Measurements from ENCODE around the gene EEF1A2.

Gene EEF1A2

DNA sequence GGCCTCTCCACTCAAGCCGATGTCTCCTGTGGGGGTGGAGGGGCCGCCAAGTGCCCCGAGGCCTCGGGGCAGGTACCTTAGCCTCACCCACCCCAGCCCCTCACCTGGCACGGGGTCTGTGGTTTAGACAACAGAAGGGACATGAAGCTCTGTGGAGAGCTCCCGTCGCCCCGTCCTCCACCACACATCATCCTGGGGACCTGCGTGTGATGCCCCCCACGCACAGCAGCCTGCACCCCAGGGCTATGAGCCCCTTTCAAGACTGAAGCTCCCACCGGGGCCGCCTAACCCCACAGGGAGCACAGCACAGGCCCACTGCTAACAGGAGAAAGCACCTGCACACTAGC is 34.6 kb downstream of the EEF1A2 start:
- ChIA-PET CTCF (interaction anchor here (1.6 to 2.2 kb wide), 2 partner anchors 10 to 18 kb away, joined by 4 to 6 read pairs; no protein-coding TSS in a partner anchor), POLR2A (no interaction called here)
- no peak overlapping the region for H3K27ac ChIP-seq (ENCODE audit: insufficient read depth in 1 of 2, low read depth in 1 of 2, low read length in 2 of 2, poor library complexity in 1 of 2, severe bottlenecking in 2 of 2)
- peaks cover 0 to 84% (median 10%) of the 10 kb centered on the region in 5 experiments for H3K27me3 ChIP-seq (replicated peaks in 2 of 5; ENCODE audit: control insufficient read depth in 4 of 5, insufficient read depth in 5 of 5, low read length in 4 of 5)
- H3K9me3 ChIP-seq (ENCODE audit: control extremely low read depth in 1 of 5, control insufficient read depth in 4 of 5, insufficient read depth in 2 of 5, low read depth in 1 of 5, low read length in 4 of 5), result no peaks in the 10 kb centered on the region
- no peak overlapping the region for H3K4me3 ChIP-seq (ENCODE audit: control insufficient read depth in 1 of 7, extremely low read depth in 1 of 7, insufficient read depth in 4 of 7, low read depth in 2 of 7, low read length in 6 of 7)
- no peak for DNase-seq
- no peaks in the 10 kb centered on the region for H3K4me1 ChIP-seq (ENCODE audit: control extremely low read depth in 1 of 4, control insufficient read depth in 4 of 4, insufficient read depth in 4 of 4, low read length in 3 of 4)
- H3K36me3 ChIP-seq (ENCODE audit: control insufficient read depth in 4 of 4, insufficient read depth in 4 of 4, low read length in 3 of 4), result no peaks in the 10 kb centered on the region
- WGBS (ENCODE audit: insufficient coverage), result 86% methylated on average over 8 of the region's 12 CpGs

GRCh38 chr20:63463400-63464288 is 35.2 kb downstream of the EEF1A2 start:
- no peak overlapping the region for H3K27ac ChIP-seq (ENCODE audit: insufficient read depth in 1 of 2, low read depth in 1 of 2, low read length in 2 of 2, poor library complexity in 1 of 2, severe bottlenecking in 2 of 2)
- whole genome bisulfite sequencing (ENCODE audit: insufficient coverage), result 79% methylated on average over 19 of the region's 22 CpGs
- peaks cover 0 to 77% (median 8%) of the 10 kb centered on the region in 5 experiments for H3K27me3 ChIP-seq (replicated peaks in 2 of 5; ENCODE audit: control insufficient read depth in 4 of 5, insufficient read depth in 5 of 5, low read length in 4 of 5)
- DNase-seq, result no peak
- no peaks in the 10 kb centered on the region for H3K9me3 ChIP-seq (ENCODE audit: control extremely low read depth in 1 of 5, control insufficient read depth in 4 of 5, insufficient read depth in 2 of 5, low read depth in 1 of 5, low read length in 4 of 5)
- ChIA-PET CTCF (interaction anchor here (0.7 to 2.2 kb wide), 3 partner anchors 11 to 73 kb away, joined by 3 to 6 read pairs (median 4); no protein-coding TSS in a partner anchor), POLR2A (interaction anchor here (0.6 kb wide), 1 partner anchor 432 kb away, joined by 3 read pairs; no protein-coding TSS in a partner anchor)
- H3K4me1 ChIP-seq (ENCODE audit: control extremely low read depth in 1 of 4, control insufficient read depth in 4 of 4, insufficient read depth in 4 of 4, low read length in 3 of 4), result no peaks in the 10 kb centered on the region
- no peaks in the 10 kb centered on the region for H3K36me3 ChIP-seq (ENCODE audit: control insufficient read depth in 4 of 4, insufficient read depth in 4 of 4, low read length in 3 of 4)
- no peak overlapping the region for H3K4me3 ChIP-seq (ENCODE audit: control insufficient read depth in 1 of 7, extremely low read depth in 1 of 7, insufficient read depth in 4 of 7, low read depth in 2 of 7, low read length in 6 of 7)

- H3K9me3 ChIP-seq (ENCODE audit: control extremely low read depth in 1 of 5, control insufficient read depth in 4 of 5, insufficient read depth in 2 of 5, low read depth in 1 of 5, low read length in 4 of 5), result no peaks in the 10 kb centered on the region
- peaks cover 0 to 10% (median 9%) of the 10 kb centered on the region in 4 experiments for H3K4me1 ChIP-seq (ENCODE audit: control extremely low read depth in 1 of 4, control insufficient read depth in 4 of 4, insufficient read depth in 4 of 4, low read length in 3 of 4)
- H3K36me3 ChIP-seq (ENCODE audit: control insufficient read depth in 4 of 4, insufficient read depth in 4 of 4, low read length in 3 of 4), result no peaks in the 10 kb centered on the region
- H3K4me3 ChIP-seq (ENCODE audit: control insufficient read depth in 1 of 7, extremely low read depth in 1 of 7, insufficient read depth in 4 of 7, low read depth in 2 of 7, low read length in 6 of 7), result no peak overlapping the region
- WGBS (ENCODE audit: insufficient coverage), result 67% methylated on average over 1 of the region's 2 CpGs
- no peak for DNase-seq
- H3K27ac ChIP-seq (ENCODE audit: insufficient read depth in 1 of 2, low read depth in 1 of 2, low read length in 2 of 2, poor library complexity in 1 of 2, severe bottlenecking in 2 of 2), result no peak overlapping the region
- CTCF ChIA-PET, result no interaction called here
- H3K27me3 ChIP-seq (replicated peaks in 2 of 5; ENCODE audit: control insufficient read depth in 4 of 5, insufficient read depth in 5 of 5, low read length in 4 of 5), result peaks cover 0 to 64% (median 7%) of the 10 kb centered on the region in 5 experiments
- POLR2A ChIA-PET, result no interaction called here
Observed at GRCh38 chr20:63462244-63462643, 36.6 kb downstream of the EEF1A2 start.

DNA sequence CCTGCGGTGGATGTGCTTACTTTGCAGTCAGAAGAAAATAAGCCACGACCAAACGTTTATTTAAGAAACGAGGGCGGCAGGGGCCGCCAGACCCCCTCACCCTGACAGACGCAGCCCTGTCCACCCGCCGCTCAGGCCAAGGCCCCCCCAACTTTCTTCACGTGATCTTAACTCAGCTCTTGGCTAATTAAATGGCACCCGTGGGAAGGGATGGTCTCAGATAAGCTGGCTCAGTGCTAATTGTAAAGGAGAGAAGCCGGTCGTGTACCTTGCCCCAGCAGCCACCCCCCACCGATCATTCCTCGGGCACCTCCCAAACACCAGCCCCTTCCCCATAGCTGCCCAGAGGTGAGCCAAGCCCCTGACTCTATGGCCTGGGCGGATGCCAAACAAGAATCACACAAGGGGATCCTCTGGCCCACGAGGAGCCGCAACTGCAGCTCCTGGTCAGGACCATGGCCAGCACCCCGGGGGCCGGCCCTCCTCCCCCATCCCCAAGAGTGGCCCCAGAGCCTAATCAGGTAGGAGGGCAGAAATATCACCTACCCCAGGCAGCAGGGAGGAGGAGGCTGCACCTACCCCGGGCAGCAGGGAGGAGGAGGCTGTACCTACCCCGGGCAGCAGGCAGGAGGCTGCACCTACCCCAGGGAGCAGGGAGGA is 37.6 kb downstream of the EEF1A2 start:
- ChIA-PET POLR2A (no interaction called here), CTCF (no interaction called here)
- peaks cover 0 to 54% (median 5%) of the 10 kb centered on the region in 5 experiments for H3K27me3 ChIP-seq (replicated peaks in 2 of 5; ENCODE audit: control insufficient read depth in 4 of 5, insufficient read depth in 5 of 5, low read length in 4 of 5)
- no peak overlapping the region for H3K4me3 ChIP-seq (ENCODE audit: control insufficient read depth in 1 of 7, extremely low read depth in 1 of 7, insufficient read depth in 4 of 7, low read depth in 2 of 7, low read length in 6 of 7)
- no peak overlapping the region for H3K27ac ChIP-seq (ENCODE audit: insufficient read depth in 1 of 2, low read depth in 1 of 2, low read length in 2 of 2, poor library complexity in 1 of 2, severe bottlenecking in 2 of 2)
- peak in 2 of 3 donors; percentile 55 to 59 for DNase-seq
- no peaks in the 10 kb centered on the region for H3K9me3 ChIP-seq (ENCODE audit: control extremely low read depth in 1 of 5, control insufficient read depth in 4 of 5, insufficient read depth in 2 of 5, low read depth in 1 of 5, low read length in 4 of 5)
- H3K36me3 ChIP-seq (ENCODE audit: control insufficient read depth in 4 of 4, insufficient read depth in 4 of 4, low read length in 3 of 4), result no peaks in the 10 kb centered on the region
- 57% methylated on average over 18 of the region's 22 CpGs for WGBS (ENCODE audit: insufficient coverage)
- H3K4me1 ChIP-seq (ENCODE audit: control extremely low read depth in 1 of 4, control insufficient read depth in 4 of 4, insufficient read depth in 4 of 4, low read length in 3 of 4), result peaks cover 0 to 16% (median 14%) of the 10 kb centered on the region in 4 experiments

GRCh38 chr20:63459070-63459380 is 39.9 kb downstream of the EEF1A2 start:
- Histone ChIP-seq H3K4me1 (ENCODE audit: control extremely low read depth in 1 of 4, control insufficient read depth in 4 of 4, insufficient read depth in 4 of 4, low read length in 3 of 4) (peaks cover 0 to 32% (median 31%) of the 10 kb centered on the region in 4 experiments), H3K36me3 (ENCODE audit: control insufficient read depth in 4 of 4, insufficient read depth in 4 of 4, low read length in 3 of 4) (no peaks in the 10 kb centered on the region), H3K27me3 (replicated peaks in 2 of 5; ENCODE audit: control insufficient read depth in 4 of 5, insufficient read depth in 5 of 5, low read length in 4 of 5) (peaks cover 0 to 43% (median 5%) of the 10 kb centered on the region in 5 experiments), H3K27ac (ENCODE audit: insufficient read depth in 1 of 2, low read depth in 1 of 2, low read length in 2 of 2, poor library complexity in 1 of 2, severe bottlenecking in 2 of 2) (no peak overlapping the region), H3K4me3 (ENCODE audit: control insufficient read depth in 1 of 7, extremely low read depth in 1 of 7, insufficient read depth in 4 of 7, low read depth in 2 of 7, low read length in 6 of 7) (no peak overlapping the region), H3K9me3 (ENCODE audit: control extremely low read depth in 1 of 5, control insufficient read depth in 4 of 5, insufficient read depth in 2 of 5, low read depth in 1 of 5, low read length in 4 of 5) (no peaks in the 10 kb centered on the region)
- POLR2A ChIA-PET, result interaction anchor here (0.6 kb wide), 1 partner anchor 26 kb away, joined by 3 read pairs; no protein-coding TSS in a partner anchor
- 94% methylated on average over 17 of the region's 17 CpGs for WGBS (ENCODE audit: insufficient coverage)
- CTCF ChIA-PET, result interaction anchor here (1.6 kb wide), 1 partner anchor 13 kb away, joined by 3 read pairs; no protein-coding TSS in a partner anchor
- no peak for DNase-seq

DNA sequence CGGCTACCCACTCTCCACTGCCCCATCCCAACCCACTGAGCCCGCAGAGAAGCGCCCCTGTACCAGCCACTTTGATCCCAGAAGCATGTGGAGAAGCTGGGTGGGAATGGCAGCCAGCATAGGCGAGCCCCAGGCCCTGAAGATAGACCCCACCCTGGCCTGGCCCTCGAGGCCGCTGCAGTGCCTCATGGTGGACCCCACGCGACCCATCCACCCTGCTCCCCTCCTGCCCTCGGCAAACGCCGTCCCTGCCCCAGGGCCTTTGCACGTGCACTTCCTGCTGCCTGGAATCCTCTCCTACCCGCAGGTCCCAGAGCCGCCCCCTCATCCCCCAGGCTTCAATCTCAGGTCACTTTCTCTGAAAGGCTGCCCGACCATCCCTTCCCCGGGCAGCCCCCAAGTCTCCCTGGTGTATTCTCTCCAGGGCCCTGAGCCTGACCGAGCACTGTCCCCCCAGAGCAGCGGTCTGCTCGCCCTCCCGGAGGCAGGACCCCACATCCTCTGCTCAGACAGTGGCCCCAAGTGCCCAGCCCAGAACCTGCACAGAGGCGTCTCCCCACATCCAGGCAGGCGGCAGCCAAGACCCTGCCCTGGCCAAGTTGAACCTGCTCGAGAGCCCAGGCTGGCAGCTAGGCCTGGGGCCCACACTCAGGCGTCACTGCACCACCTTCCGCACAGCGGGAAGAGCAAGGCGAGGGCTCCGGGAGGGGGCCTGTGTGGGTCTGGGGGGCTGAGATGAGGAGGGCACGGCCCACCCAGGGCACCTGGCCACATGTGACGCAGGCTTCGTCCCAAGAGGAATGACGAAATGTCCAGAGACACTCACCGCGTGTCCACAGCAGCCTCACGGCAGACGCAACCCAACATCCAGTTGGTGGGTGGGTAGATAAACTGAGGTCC is 40.5 kb downstream of the EEF1A2 start:
- peaks cover 0 to 43% (median 3%) of the 10 kb centered on the region in 5 experiments for H3K27me3 ChIP-seq (replicated peaks in 2 of 5; ENCODE audit: control insufficient read depth in 4 of 5, insufficient read depth in 5 of 5, low read length in 4 of 5)
- no peak for DNase-seq
- ChIA-PET POLR2A (no interaction called here), CTCF (interaction anchor here (1.2 to 1.6 kb wide), 3 partner anchors 12 to 38 kb away, joined by 3 read pairs; no protein-coding TSS in a partner anchor)
- no peak overlapping the region for H3K4me3 ChIP-seq (ENCODE audit: control insufficient read depth in 1 of 7, extremely low read depth in 1 of 7, insufficient read depth in 4 of 7, low read depth in 2 of 7, low read length in 6 of 7)
- H3K27ac ChIP-seq (ENCODE audit: insufficient read depth in 1 of 2, low read depth in 1 of 2, low read length in 2 of 2, poor library complexity in 1 of 2, severe bottlenecking in 2 of 2), result no peak overlapping the region
- no peaks in the 10 kb centered on the region for H3K36me3 ChIP-seq (ENCODE audit: control insufficient read depth in 4 of 4, insufficient read depth in 4 of 4, low read length in 3 of 4)
- H3K4me1 ChIP-seq (ENCODE audit: control extremely low read depth in 1 of 4, control insufficient read depth in 4 of 4, insufficient read depth in 4 of 4, low read length in 3 of 4), result peaks cover 0 to 38% (median 37%) of the 10 kb centered on the region in 4 experiments
- no peaks in the 10 kb centered on the region for H3K9me3 ChIP-seq (ENCODE audit: control extremely low read depth in 1 of 5, control insufficient read depth in 4 of 5, insufficient read depth in 2 of 5, low read depth in 1 of 5, low read length in 4 of 5)
- 96% methylated on average over 33 of the region's 36 CpGs for WGBS (ENCODE audit: insufficient coverage)

Measured in common myeloid progenitor, CD34-positive (primary cell).